Fibroblast of skin of scalp (primary cell): ENCODE measurements around the gene MTG2.

Source experiments
- DNase-seq: peaks from one replicate; pipeline ENCODE4 v3.0.0-alpha.2; 2013

The MTG2 gene

GRCh38 chr20:62163986-62164762, 18.7 kb upstream of the MTG2 start:
- no peak for DNase-seq

GRCh38 chr20:62164879-62165761, 17.7 kb upstream of the MTG2 start:
- no peak for DNase-seq

- no peak for DNase-seq
These were observed 16.9 kb upstream of the MTG2 start for GRCh38 chr20:62165762-62166399.

DNA sequence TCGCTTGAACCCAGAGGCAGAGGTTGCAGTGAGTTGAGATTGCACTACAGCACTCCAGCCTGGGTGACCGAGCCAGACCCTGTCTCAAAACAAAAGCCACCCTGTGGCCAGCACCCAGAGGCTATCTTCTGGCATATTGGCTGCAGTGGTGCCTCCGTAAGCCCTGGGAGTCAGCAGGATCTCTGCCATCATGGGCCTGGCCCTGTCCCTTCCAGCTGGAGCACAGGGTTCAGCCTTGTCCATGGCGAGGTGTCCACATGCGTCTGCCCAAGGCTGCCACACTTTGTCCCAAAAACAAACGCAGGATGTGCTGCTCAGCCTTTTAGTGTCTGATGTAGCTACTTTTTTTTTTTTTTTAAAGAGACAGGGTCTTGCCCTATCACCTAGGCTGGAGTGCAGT, 15.4 kb upstream of the MTG2 start:
- DNase-seq, result no peak

DNA sequence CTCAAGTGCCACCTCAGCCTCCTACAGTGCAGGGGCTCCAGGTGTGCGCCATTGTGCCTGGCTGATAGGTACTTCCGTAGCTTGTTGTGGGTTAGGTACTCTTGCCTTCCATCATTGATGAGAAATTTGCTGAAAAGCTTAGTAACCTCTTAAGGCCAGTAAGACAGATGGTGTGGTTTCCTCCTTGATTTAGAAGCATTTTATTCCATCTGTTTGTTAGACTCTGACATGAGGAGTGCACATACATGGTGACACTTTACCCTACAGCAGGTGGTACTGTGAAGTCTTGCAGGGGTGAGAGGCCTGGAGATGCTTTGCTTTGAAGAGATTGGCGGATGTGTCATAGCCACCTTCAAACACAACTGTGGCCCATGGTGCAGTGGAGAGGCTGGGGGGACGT, 14.8 kb upstream of the MTG2 start:
- no peak for DNase-seq

DNA sequence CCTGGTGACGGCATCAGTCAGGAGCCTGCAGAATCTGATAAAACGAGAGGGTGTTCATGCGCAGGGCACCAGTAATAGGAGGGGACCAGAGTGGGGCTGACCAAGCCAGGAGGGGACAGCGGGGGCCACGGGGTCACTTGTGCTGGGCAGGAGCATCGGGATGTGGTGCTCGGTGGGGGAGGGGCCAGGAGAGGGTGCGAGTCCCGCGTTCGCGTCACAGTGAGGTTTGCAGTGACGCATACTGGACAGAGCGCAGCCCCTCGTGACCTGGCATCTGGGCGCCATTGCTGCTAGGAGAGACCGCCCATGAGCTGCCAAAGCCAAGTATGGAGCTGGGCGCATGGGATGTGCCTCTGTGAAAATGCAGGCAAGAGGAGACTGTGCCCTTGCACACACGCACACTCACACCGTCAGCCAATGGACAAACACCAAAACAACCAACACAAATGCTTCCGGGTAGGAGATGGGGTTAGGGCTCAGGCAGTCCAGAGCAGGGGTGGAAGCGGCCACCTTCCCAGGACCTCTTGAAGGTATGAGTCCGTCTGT, 13.9 kb upstream of the MTG2 start:
- no peak for DNase-seq

GRCh38 chr20:62170536-62170935, 12.3 kb upstream of the MTG2 start:
- no peak for DNase-seq

- DNase-seq, result no peak
These were observed 11.6 kb upstream of the MTG2 start for GRCh38 chr20:62171245-62171644.

DNA sequence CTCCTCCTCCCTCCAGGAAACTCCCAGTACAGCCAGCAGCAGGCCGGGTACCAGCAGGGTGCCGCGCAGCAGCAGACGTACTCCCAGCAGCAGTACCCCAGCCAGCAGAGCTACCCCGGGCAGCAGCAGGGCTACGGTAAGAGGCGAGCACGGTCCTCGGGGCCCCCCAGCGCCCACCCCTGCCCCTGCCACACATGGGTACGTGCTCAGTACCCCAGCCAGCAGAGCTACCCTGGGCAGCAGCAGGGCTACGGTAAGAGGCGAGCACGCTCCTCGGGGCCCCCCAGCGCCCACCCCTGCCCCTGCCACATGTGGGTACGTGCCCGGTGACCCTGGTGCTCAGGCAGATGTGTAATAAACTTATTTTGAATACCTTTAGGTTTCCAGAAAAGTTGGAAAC, 10.2 kb upstream of the MTG2 start:
- no peak for DNase-seq

DNA sequence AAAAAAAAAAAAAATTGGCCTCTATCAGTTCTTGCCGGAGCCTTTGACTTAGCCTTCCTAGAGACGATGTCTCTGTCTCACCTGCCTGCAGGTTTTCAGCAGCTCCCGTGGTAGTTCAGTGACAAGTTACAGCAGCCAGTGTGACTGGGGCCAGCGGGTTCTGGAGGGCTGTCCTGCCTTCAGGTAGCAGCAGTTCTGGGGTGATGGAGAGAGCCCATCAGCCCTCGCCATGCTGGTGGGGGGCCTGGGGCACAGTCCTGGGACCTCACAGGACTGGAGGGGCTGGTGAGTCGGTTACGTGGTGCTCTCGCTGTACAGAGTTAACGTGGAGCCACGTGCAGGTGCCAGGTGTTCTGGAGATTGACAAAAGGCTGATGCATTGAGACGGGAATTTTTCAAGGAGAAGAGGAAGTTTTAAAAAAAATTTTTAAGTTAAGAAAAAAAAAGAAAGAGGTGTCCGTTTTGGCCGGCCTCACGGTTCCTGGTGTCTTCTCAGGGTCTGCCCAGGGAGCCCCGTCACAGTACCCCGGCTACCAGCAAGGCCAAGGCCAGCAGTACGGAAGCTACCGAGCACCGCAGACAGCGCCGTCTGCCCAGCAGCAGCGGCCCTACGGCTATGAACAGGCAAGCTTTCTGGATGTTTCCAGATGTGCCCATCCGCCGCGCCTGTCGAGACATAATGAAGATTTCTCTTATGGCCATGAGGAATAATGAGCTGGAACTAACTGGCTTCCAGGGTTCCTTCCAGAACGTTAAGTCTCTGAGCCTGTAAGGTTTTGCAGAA, 8.6 kb upstream of the MTG2 start:
- DNase-seq, result no peak

GRCh38 chr20:62174870-62175624, 7.8 kb upstream of the MTG2 start:
- no peak for DNase-seq

- DNase-seq, result no peak
These were observed 7.1 kb upstream of the MTG2 start for GRCh38 chr20:62175711-62176110.

GRCh38 chr20:62176866-62177265, 6.0 kb upstream of the MTG2 start:
- DNase-seq, result no peak

- DNase-seq, result no peak
These were observed 5.5 kb upstream of the MTG2 start for GRCh38 chr20:62177307-62177706.

GRCh38 chr20:62178316-62179161, 4.3 kb upstream of the MTG2 start:
- no peak for DNase-seq

DNA sequence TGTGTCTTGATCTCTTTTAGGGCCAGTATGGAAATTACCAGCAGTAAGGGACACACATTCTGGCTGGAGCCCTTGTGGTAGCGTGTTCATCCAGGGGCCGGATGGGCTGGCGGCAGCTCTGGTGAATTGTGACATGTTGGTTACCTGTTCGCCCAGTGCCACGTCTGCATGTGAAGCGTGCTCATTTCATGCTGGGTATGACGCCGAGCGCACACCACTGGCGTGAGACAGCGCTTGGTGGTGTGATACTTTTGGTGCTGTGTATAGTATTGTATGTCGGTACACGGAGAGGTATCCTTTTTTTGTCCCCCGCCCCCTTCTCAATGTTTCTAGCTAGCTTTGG, 3.7 kb upstream of the MTG2 start:
- DNase-seq, result no peak

DNA sequence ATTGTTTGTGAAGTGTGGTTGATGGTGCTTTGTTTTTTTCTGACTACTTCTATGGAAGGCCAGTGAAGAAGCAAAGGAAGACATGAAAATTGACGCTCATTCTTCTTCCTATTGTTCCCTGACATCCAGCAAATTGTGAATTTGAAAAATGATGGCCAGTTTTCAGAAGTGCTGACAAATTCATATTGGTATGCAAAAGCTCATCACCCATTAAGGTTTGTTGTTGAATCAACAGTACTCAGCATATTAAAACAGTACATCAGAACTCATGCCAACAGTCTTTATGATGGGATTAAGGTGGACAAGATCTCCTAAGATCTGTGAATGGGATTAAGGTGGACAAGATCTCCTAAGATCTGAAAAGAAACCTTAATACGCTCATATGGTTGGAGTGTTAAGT, 1.0 kb upstream of the MTG2 start:
- no peak for DNase-seq

DNA sequence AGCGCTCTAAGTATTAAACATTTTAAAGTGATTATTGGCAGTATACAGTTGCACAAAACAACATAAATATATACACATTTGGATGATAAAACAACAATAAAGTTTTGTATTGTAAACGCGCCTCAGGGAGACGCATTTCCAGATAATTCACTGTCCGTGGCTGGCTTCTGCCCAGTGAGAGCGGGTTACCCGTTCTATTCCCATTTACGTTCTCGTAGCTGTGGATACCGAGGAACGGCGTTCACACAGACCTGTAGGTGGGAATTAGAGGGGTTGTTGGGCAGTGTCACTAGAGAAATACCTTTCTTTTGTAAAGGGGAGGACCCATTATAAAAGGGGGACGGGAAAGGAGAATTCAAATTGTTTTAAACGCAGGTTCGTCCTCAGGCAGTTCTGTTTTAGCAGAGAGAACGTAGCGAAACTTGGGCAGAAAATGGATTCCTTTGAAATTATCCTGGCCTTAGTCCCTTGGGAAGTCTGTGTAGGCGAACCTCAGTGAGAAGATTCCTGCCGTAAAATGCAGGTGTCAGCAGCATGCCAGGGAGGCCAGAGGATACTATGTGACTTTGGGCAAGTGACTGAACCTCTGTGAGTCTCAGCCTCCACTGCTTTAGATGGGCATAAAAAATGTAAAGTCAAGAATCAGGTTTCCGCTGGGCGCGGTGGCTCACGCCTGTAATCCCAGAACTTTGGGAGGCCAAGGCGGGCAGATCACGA, 756 bp downstream of the MTG2 start:
- DNase-seq, result no peak

- DNase-seq, result no peak
These were observed 3.2 kb downstream of the MTG2 start for GRCh38 chr20:62186096-62186426.
